ENCODE results near the gene MDM1.

MDM1 gene

GRCh38 chr12:68356986-68357385 is 24.8 kb upstream of the MDM1 start:
- DNase-seq (ENCODE audit: low read depth) = no peak
- no peak for TF ChIP-seq CTCF (conservative IDR thresholded peaks at IDR 0.05; ENCODE audit: low read depth, low read length)
- no peak overlapping the region for H3K4me3 ChIP-seq (ENCODE audit: low read length)

GRCh38 chr12:68356060-68356695 is 24.0 kb upstream of the MDM1 start:
- no peak for TF ChIP-seq CTCF (conservative IDR thresholded peaks at IDR 0.05; ENCODE audit: low read depth, low read length)
- H3K4me3 ChIP-seq (ENCODE audit: low read length) = no peak overlapping the region
- DNase-seq (ENCODE audit: low read depth) = no peak

- no peak overlapping the region for H3K4me3 ChIP-seq (ENCODE audit: low read length)
- no peak for TF ChIP-seq CTCF (conservative IDR thresholded peaks at IDR 0.05; ENCODE audit: low read depth, low read length)
- no peak for DNase-seq (ENCODE audit: low read depth)
These were observed 22.9 kb upstream of the MDM1 start for GRCh38 chr12:68354977-68355541.

- H3K4me3 ChIP-seq (ENCODE audit: low read length) = no peak overlapping the region
- TF ChIP-seq CTCF (conservative IDR thresholded peaks at IDR 0.05; ENCODE audit: low read depth, low read length) = no peak
- DNase-seq (ENCODE audit: low read depth) = no peak
These were observed 19.9 kb upstream of the MDM1 start for GRCh38 chr12:68352067-68352466.

GRCh38 chr12:68350753-68351152 is 18.6 kb upstream of the MDM1 start:
- TF ChIP-seq CTCF (conservative IDR thresholded peaks at IDR 0.05; ENCODE audit: low read depth, low read length) = no peak
- no peak overlapping the region for H3K4me3 ChIP-seq (ENCODE audit: low read length)
- no peak for DNase-seq (ENCODE audit: low read depth)

GRCh38 chr12:68349921-68350606 is 17.9 kb upstream of the MDM1 start:
- no peak for DNase-seq (ENCODE audit: low read depth)
- H3K4me3 ChIP-seq (ENCODE audit: low read length) = no peak overlapping the region
- TF ChIP-seq CTCF (conservative IDR thresholded peaks at IDR 0.05; ENCODE audit: low read depth, low read length) = no peak

GRCh38 chr12:68349220-68349621 is 17.1 kb upstream of the MDM1 start:
- DNase-seq (ENCODE audit: low read depth) = no peak
- TF ChIP-seq CTCF (conservative IDR thresholded peaks at IDR 0.05; ENCODE audit: low read depth, low read length) = no peak
- H3K4me3 ChIP-seq (ENCODE audit: low read length) = no peak overlapping the region
